GM20000 (cell line): Measurements from ENCODE around the gene ADGRV1.

Source experiments
- DNase-seq: peaks from one replicate; pipeline ENCODE4 v3.0.0; 2012; ENCODE audit warnings: low spot score
- CTCF ChIP-seq: IDR thresholded peaks from 2 replicates; pipeline ENCODE4 v1.5.1; 2012; ENCODE audit warnings: mild to moderate bottlenecking, control low read depth; ENCODE audit errors: extremely low read depth, missing control alignments

Gene ADGRV1

DNA sequence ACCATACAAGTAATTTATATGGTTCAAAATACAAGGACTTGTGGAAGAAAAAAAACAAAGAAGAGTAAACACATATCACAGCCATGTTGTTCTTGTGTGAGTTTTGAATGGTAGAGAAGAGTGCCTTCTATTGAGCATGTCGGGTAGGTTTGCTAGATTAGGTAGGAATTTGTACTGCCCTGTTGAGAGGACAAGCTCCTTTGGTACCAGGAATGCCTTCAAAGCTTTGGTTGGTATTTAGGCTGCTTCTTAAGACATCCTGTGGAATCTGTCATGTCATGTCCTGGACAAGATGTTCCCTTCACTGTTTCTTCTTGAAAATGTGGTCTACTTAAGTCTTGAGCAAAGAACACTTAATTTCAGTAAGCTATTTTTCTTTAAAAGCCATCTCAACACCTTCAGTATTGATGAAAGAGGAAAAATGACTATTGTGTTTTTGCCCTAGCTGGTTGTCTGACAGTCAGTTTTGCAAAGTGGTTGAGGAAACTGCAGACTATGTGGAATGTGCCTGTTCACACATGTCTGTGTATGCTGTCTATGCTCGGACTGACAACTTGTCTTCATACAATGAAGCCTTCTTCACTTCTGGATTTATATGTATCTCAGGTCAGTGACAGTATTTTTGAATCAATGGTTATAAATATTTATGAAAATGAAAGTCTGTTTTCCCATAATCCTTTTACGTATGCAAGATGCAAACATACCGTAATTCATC lies 296.9 kb downstream of the ADGRV1 start:
- TF ChIP-seq CTCF, result no peak

GRCh38 chr5:90861843-90862586 lies 303.4 kb downstream of the ADGRV1 start:
- no peak for DNase-seq
- no peak for TF ChIP-seq CTCF

More for the DNA sequence above, 296.9 kb downstream of the ADGRV1 start:
- DNase-seq, result no peak

- DNase-seq, result no peak
- TF ChIP-seq CTCF, result no peak
Measured at GRCh38 chr5:90865180-90865579, 306.6 kb downstream of the ADGRV1 start.

GRCh38 chr5:90866333-90866732 lies 307.7 kb downstream of the ADGRV1 start:
- peak; percentile 27 for DNase-seq
- peak; percentile 27 for TF ChIP-seq CTCF

GRCh38 chr5:90866915-90867731 lies 308.5 kb downstream of the ADGRV1 start:
- TF ChIP-seq CTCF, result no peak
- no peak for DNase-seq

DNA sequence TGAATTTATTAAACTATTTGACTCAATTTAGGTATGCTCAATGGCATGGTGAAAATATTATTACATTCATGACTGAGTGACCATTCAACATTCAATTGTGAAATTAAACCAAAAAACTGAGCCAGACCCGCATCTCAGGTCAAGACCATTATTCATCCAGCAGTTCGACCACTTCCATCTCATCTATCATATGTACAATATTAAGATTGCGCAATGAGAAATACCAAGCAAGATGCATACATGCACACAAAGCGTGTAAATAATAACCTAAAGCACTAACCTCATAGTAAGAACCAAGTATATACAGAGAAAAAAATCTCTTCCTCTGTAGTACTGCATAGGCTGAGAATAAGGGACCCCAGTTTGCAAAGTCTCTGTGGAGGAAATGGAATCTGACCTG lies 310.2 kb downstream of the ADGRV1 start:
- TF ChIP-seq CTCF, result no peak
- no peak for DNase-seq

- DNase-seq, result no peak
- no peak for TF ChIP-seq CTCF
Measured at GRCh38 chr5:90871391-90871991, 312.9 kb downstream of the ADGRV1 start.
